ENCODE results near the gene ANKS4B. TPM values are rescaled to one million over a fixed set of nuclear protein-coding genes. Genes with fewer than 3 reads are reported as not detected.

Gene ANKS4B
- total RNA-seq, 1 experiment from 2014 or later, result 0.07 TPM

GRCh38 chr16:21228361-21228872, 5.1 kb upstream of the ANKS4B start:
- ATAC-seq, result no peak
- CTCF ChIA-PET, result interaction anchor here (0.5 to 1.4 kb wide), 4 partner anchors 40 to 72 kb away, joined by 3 to 4 read pairs (median 4); no protein-coding TSS in a partner anchor
- TF ChIP-seq JAZF1 (CRISPR knock-in tag; IDR thresholded peaks at IDR 0.05) (no peak), ZNF512 (CRISPR knock-in tag; IDR thresholded peaks at IDR 0.05; ENCODE audit: borderline replicate concordance) (no peak), NFE2L1 (CRISPR knock-in tag; IDR thresholded peaks at IDR 0.05) (no peak), TEAD4 (CRISPR knock-in tag; IDR thresholded peaks at IDR 0.05) (no peak), NR3C1 (CRISPR knock-in tag; conservative IDR thresholded peaks at IDR 0.05; ENCODE audit: low read depth) (no peak), NR2C2 (CRISPR knock-in tag; IDR thresholded peaks at IDR 0.05) (no peak), MLX (CRISPR knock-in tag; IDR thresholded peaks at IDR 0.05) (no peak), ZNF317 (CRISPR knock-in tag; IDR thresholded peaks at IDR 0.05; ENCODE audit: borderline replicate concordance, low read depth) (no peak), CDX4 (CRISPR knock-in tag; IDR thresholded peaks at IDR 0.05; ENCODE audit: borderline replicate concordance) (no peak), TEAD1 (CRISPR knock-in tag; IDR thresholded peaks at IDR 0.05) (no peak), ZNF671 (CRISPR knock-in tag; IDR thresholded peaks at IDR 0.05) (no peak), ZNF281 (CRISPR knock-in tag; IDR thresholded peaks at IDR 0.05) (no peak)
- Mint-ChIP-seq H3K4me3 (no peak overlapping the region), H3K4me1 (peaks cover 25% of the 10 kb centered on the region), H3K9me3 (no peaks in the 10 kb centered on the region), H3K27me3 (ENCODE audit: low read depth) (peaks cover 10% of the 10 kb centered on the region), H3K36me3 (no peaks in the 10 kb centered on the region; the same call in 1 of the 2 replicates), H3K27ac (no peak overlapping the region)
- DNase-seq (ENCODE audit: low spot score), result no peak
- POLR2A ChIA-PET, result interaction anchor here (0.6 kb wide), 1 partner anchor 326 kb away, joined by 5 read pairs; no protein-coding TSS in a partner anchor

GRCh38 chr16:21233045-21233520, 416 bp upstream of the ANKS4B start:
- peaks cover under 1% of the 10 kb centered on the region for H3K4me1 Mint-ChIP-seq
- POLR2A ChIA-PET, result no interaction called here
- no peaks in the 10 kb centered on the region for H3K36me3 Mint-ChIP-seq
- H3K27me3 Mint-ChIP-seq (ENCODE audit: low read depth), result no peaks in the 10 kb centered on the region; the same call in 1 of the 2 replicates
- ATAC-seq, result no peak
- CTCF ChIA-PET, result interaction anchor here (1.5 kb wide), 1 partner anchor 44 kb away, joined by 4 read pairs; no protein-coding TSS in a partner anchor
- no peaks in the 10 kb centered on the region for H3K9me3 Mint-ChIP-seq
- DNase-seq (ENCODE audit: low spot score), result no peak
- TF ChIP-seq ATF3 (CRISPR knock-in tag; conservative IDR thresholded peaks at IDR 0.05), result no peak
- no peak for TF ChIP-seq ZNF281 (CRISPR knock-in tag; IDR thresholded peaks at IDR 0.05)
- no peak for TF ChIP-seq GRHL2 (CRISPR knock-in tag; IDR thresholded peaks at IDR 0.05; ENCODE audit: insufficient replicate concordance, severe bottlenecking)
- TF ChIP-seq NR1H2 (CRISPR knock-in tag; IDR thresholded peaks at IDR 0.05), result no peak
- H3K4me3 Mint-ChIP-seq, result no peak overlapping the region
- H3K27ac Mint-ChIP-seq, result no peak overlapping the region

Data from WTC11 (cell line).